ENCODE measurements around the gene TEX44. TPM values are rescaled to one million over a fixed set of nuclear protein-coding genes. Genes with fewer than 3 reads are reported as not detected.

TEX44 gene
- polyA plus RNA-seq, 1 donor, result not detected

GRCh38 chr2:231617059-231617926 is 24.6 kb downstream of the TEX44 start:
- 60% methylated on average over 2 of the region's 13 CpGs for WGBS (ENCODE audit: insufficient coverage, low lambda C conversion rate)
- Histone ChIP-seq H3K36me3 (ENCODE audit: control insufficient read depth, insufficient read depth, low read length) (no peaks in the 10 kb centered on the region), H3K27ac (ENCODE audit: low read length) (no peak overlapping the region), H3K4me1 (ENCODE audit: control insufficient read depth, insufficient read depth, low read length) (peaks cover 60% of the 10 kb centered on the region), H3K9me3 (ENCODE audit: control insufficient read depth, low read depth, low read length) (peaks cover 3% of the 10 kb centered on the region), H3K27me3 (ENCODE audit: control insufficient read depth, insufficient read depth, low read length) (no peaks in the 10 kb centered on the region), H3K4me3 (ENCODE audit: low read length) (no peak overlapping the region)
- DNase-seq, result no peak

- peak overlapping the region; percentile 23 for H3K4me3 ChIP-seq (ENCODE audit: low read length)
- H3K27me3 ChIP-seq (ENCODE audit: control insufficient read depth, insufficient read depth, low read length), result no peaks in the 10 kb centered on the region
- DNase-seq, result peak; percentile 71 to 82
- WGBS (ENCODE audit: insufficient coverage, low lambda C conversion rate), result no CpG with 5 or more reads among the region's 25 CpGs
- no peaks in the 10 kb centered on the region for H3K36me3 ChIP-seq (ENCODE audit: control insufficient read depth, insufficient read depth, low read length)
- peak overlapping the region; percentile 52 for H3K27ac ChIP-seq (ENCODE audit: low read length)
- peaks cover 30% of the 10 kb centered on the region for H3K4me1 ChIP-seq (ENCODE audit: control insufficient read depth, insufficient read depth, low read length)
- no peaks in the 10 kb centered on the region for H3K9me3 ChIP-seq (ENCODE audit: control insufficient read depth, low read depth, low read length)
These were observed 28.6 kb downstream of the TEX44 start for GRCh38 chr2:231621051-231621879.

DNA sequence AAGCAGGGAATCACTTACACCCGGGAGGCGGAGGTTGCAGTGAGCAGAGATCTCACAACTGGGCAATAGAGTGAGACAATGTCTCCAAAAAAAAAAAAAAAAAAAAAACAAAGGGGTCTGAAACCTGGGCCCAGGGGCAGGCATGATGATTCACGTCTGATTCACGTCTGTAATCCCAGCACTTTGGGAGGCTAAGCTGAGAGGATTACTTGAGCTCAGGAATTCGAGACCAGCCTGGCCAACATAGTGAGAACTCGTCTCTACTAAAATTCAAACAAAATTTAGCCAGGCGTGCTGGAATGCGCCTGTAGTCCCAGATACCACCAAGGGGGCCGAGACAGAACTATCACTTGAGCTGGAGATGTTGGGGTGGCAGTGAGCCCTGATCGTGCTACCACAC is 30.3 kb downstream of the TEX44 start:
- WGBS (ENCODE audit: insufficient coverage, low lambda C conversion rate), result no CpG with 5 or more reads among the region's 10 CpGs
- Histone ChIP-seq H3K36me3 (ENCODE audit: control insufficient read depth, insufficient read depth, low read length) (no peaks in the 10 kb centered on the region), H3K9me3 (ENCODE audit: control insufficient read depth, low read depth, low read length) (no peaks in the 10 kb centered on the region), H3K4me1 (ENCODE audit: control insufficient read depth, insufficient read depth, low read length) (peaks cover 13% of the 10 kb centered on the region), H3K4me3 (ENCODE audit: low read length) (no peak overlapping the region), H3K27me3 (ENCODE audit: control insufficient read depth, insufficient read depth, low read length) (no peaks in the 10 kb centered on the region), H3K27ac (ENCODE audit: low read length) (no peak overlapping the region)
- DNase-seq, result no peak

- no peaks in the 10 kb centered on the region for H3K36me3 ChIP-seq (ENCODE audit: control insufficient read depth, insufficient read depth, low read length)
- DNase-seq, result no peak
- no peak overlapping the region for H3K4me3 ChIP-seq (ENCODE audit: low read length)
- peaks cover under 1% of the 10 kb centered on the region for H3K4me1 ChIP-seq (ENCODE audit: control insufficient read depth, insufficient read depth, low read length)
- no peak overlapping the region for H3K27ac ChIP-seq (ENCODE audit: low read length)
- no peaks in the 10 kb centered on the region for H3K9me3 ChIP-seq (ENCODE audit: control insufficient read depth, low read depth, low read length)
- WGBS (ENCODE audit: insufficient coverage, low lambda C conversion rate), result 84% methylated on average over 2 of the region's 6 CpGs
- no peaks in the 10 kb centered on the region for H3K27me3 ChIP-seq (ENCODE audit: control insufficient read depth, insufficient read depth, low read length)
These were observed 33.8 kb downstream of the TEX44 start for GRCh38 chr2:231626449-231626848.

- no CpG with 5 or more reads among the region's 10 CpGs for WGBS (ENCODE audit: insufficient coverage, low lambda C conversion rate)
- H3K36me3 ChIP-seq (ENCODE audit: control insufficient read depth, insufficient read depth, low read length), result no peaks in the 10 kb centered on the region
- H3K4me1 ChIP-seq (ENCODE audit: control insufficient read depth, insufficient read depth, low read length), result no peaks in the 10 kb centered on the region
- H3K27me3 ChIP-seq (ENCODE audit: control insufficient read depth, insufficient read depth, low read length), result no peaks in the 10 kb centered on the region
- no peak for DNase-seq
- no peak overlapping the region for H3K4me3 ChIP-seq (ENCODE audit: low read length)
- H3K27ac ChIP-seq (ENCODE audit: low read length), result no peak overlapping the region
- no peaks in the 10 kb centered on the region for H3K9me3 ChIP-seq (ENCODE audit: control insufficient read depth, low read depth, low read length)
These were observed 34.9 kb downstream of the TEX44 start for GRCh38 chr2:231627384-231628120.

DNA sequence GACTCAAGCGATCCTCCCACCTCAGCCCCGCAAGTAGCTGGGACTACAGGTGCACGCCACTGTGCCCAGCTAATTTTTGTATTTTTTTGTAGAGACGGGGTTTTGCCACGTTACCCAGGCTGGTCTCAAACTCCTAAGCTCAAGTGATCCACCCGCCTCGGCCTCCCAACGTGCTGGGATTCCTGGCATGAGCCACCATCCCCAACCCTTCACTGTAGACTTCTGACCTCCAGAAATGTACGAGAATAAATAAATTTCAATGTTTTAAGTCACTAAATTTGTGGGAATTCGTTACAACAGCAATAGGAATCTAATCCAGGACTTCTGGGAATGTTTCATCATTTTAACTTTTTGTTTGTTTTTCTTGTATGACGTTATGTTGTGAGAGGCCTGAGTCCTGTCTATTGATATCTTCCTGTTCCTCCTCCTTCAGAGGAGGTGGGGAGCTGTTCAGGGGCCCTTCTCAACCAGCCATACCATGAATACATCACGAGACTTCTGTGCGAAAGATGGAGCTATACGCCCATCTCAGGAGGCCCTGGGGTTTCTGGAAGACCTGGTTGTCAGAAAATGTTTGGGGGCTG is 40.0 kb downstream of the TEX44 start:
- Histone ChIP-seq H3K4me1 (ENCODE audit: control insufficient read depth, insufficient read depth, low read length) (peaks cover 3% of the 10 kb centered on the region), H3K27ac (ENCODE audit: low read length) (no peak overlapping the region), H3K36me3 (ENCODE audit: control insufficient read depth, insufficient read depth, low read length) (no peaks in the 10 kb centered on the region), H3K27me3 (ENCODE audit: control insufficient read depth, insufficient read depth, low read length) (no peaks in the 10 kb centered on the region), H3K9me3 (ENCODE audit: control insufficient read depth, low read depth, low read length) (no peaks in the 10 kb centered on the region), H3K4me3 (ENCODE audit: low read length) (no peak overlapping the region)
- DNase-seq, result no peak
- WGBS (ENCODE audit: insufficient coverage, low lambda C conversion rate), result 61% methylated on average over 2 of the region's 14 CpGs

- Histone ChIP-seq H3K4me1 (ENCODE audit: control insufficient read depth, insufficient read depth, low read length) (peaks cover 3% of the 10 kb centered on the region), H3K9me3 (ENCODE audit: control insufficient read depth, low read depth, low read length) (no peaks in the 10 kb centered on the region), H3K4me3 (ENCODE audit: low read length) (no peak overlapping the region), H3K27ac (ENCODE audit: low read length) (no peak overlapping the region), H3K27me3 (ENCODE audit: control insufficient read depth, insufficient read depth, low read length) (no peaks in the 10 kb centered on the region), H3K36me3 (ENCODE audit: control insufficient read depth, insufficient read depth, low read length) (no peaks in the 10 kb centered on the region)
- DNase-seq, result no peak
- 65% methylated on average over 3 of the region's 13 CpGs for WGBS (ENCODE audit: insufficient coverage, low lambda C conversion rate)
These were observed 40.7 kb downstream of the TEX44 start for GRCh38 chr2:231633241-231633976.

- DNase-seq, result no peak
- no peaks in the 10 kb centered on the region for H3K27me3 ChIP-seq (ENCODE audit: control insufficient read depth, insufficient read depth, low read length)
These were observed 41.7 kb downstream of the TEX44 start for GRCh38 chr2:231634412-231634811.

GRCh38 chr2:231634951-231635875 is 42.5 kb downstream of the TEX44 start:
- Histone ChIP-seq H3K9me3 (ENCODE audit: control insufficient read depth, low read depth, low read length) (no peaks in the 10 kb centered on the region), H3K4me1 (ENCODE audit: control insufficient read depth, insufficient read depth, low read length) (peaks cover 3% of the 10 kb centered on the region), H3K27me3 (ENCODE audit: control insufficient read depth, insufficient read depth, low read length) (no peaks in the 10 kb centered on the region), H3K4me3 (ENCODE audit: low read length) (no peak overlapping the region), H3K27ac (ENCODE audit: low read length) (no peak overlapping the region), H3K36me3 (ENCODE audit: control insufficient read depth, insufficient read depth, low read length) (no peaks in the 10 kb centered on the region)
- DNase-seq, result no peak
- WGBS (ENCODE audit: insufficient coverage, low lambda C conversion rate), result 100% methylated on average over 1 of the region's 8 CpGs

More at GRCh38 chr2:231634412-231634811, 41.7 kb downstream of the TEX44 start:
- Histone ChIP-seq H3K4me1 (ENCODE audit: control insufficient read depth, insufficient read depth, low read length) (peaks cover 3% of the 10 kb centered on the region), H3K9me3 (ENCODE audit: control insufficient read depth, low read depth, low read length) (no peaks in the 10 kb centered on the region), H3K36me3 (ENCODE audit: control insufficient read depth, insufficient read depth, low read length) (no peaks in the 10 kb centered on the region), H3K4me3 (ENCODE audit: low read length) (no peak overlapping the region), H3K27ac (ENCODE audit: low read length) (no peak overlapping the region)
- no CpG with 5 or more reads among the region's 2 CpGs for WGBS (ENCODE audit: insufficient coverage, low lambda C conversion rate)

All from large intestine (tissue), 3 donors.